ENCODE data around the gene FAM184A.
"Not testable (repeated sequence)": the region's sequence is repeated elsewhere in the genome, so short reads cannot be mapped to it uniquely, and the experiment has no call there.

Gene FAM184A, protein sequence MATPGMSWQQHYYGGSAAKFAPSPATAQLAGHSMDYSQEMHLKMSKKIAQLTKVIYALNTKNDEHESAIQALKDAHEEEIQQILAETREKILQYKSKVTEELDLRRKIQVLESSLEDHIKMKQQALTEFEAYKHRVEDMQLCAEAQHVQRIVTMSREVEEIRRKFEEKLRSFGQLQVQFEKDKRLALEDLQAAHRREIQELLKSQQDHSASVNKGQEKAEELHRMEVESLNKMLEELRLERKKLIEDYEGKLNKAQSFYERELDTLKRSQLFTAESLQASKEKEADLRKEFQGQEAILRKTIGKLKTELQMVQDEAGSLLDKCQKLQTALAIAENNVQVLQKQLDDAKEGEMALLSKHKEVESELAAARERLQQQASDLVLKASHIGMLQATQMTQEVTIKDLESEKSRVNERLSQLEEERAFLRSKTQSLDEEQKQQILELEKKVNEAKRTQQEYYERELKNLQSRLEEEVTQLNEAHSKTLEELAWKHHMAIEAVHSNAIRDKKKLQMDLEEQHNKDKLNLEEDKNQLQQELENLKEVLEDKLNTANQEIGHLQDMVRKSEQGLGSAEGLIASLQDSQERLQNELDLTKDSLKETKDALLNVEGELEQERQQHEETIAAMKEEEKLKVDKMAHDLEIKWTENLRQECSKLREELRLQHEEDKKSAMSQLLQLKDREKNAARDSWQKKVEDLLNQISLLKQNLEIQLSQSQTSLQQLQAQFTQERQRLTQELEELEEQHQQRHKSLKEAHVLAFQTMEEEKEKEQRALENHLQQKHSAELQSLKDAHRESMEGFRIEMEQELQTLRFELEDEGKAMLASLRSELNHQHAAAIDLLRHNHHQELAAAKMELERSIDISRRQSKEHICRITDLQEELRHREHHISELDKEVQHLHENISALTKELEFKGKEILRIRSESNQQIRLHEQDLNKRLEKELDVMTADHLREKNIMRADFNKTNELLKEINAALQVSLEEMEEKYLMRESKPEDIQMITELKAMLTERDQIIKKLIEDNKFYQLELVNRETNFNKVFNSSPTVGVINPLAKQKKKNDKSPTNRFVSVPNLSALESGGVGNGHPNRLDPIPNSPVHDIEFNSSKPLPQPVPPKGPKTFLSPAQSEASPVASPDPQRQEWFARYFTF

DNA sequence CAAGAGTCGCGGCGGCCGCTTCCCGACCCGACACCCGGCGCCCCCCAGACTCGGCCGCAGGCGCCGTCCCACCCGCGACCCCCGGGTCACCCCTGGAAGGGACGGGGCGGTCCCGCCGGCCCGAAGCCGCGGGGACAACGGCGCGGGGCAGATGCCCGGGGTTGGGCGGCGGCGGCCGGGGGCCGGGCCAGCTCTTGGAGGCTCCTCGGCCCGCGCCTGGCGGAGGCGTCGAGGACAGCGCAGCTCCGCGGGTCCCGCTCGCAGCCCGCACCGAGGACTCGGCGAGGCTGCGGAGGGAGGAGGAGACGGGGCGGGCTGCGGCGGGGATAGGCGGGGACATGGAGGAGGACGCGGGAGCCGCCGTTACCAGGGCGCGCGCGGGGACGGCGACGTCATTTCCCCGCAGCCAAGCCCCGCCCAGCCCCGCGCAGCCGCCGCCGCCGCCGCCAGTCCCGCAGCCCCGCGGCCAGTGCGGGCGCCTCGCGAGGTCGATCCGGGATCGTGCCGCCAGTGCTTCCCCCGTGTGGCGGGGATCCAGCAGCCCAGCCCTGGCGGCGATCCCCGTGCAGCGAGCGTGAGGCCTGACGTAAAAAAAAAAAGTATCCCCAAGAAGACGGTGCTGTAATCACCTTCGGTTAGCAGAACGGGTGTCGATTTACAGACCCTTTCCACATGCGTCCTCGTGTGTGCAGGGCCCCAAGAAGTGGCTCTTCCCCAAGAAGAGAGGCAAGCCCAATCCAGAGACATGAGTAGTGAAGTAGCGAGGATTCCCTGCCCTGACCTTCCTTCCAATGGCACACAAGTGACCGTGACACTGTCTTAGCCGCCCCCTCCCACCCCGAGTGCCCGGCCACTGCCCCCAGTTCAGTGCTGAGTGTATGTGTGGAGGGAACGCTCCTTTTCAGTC is at the start of gene FAM184A:
Gene FAM184A (minus strand): TSS at position 289 of the 907 bp plus-strand sequence. CDS start 365 bp downstream, outside the sequence.
- DNase-seq (ENCODE audit: low read depth), result peak; percentile 57

DNA sequence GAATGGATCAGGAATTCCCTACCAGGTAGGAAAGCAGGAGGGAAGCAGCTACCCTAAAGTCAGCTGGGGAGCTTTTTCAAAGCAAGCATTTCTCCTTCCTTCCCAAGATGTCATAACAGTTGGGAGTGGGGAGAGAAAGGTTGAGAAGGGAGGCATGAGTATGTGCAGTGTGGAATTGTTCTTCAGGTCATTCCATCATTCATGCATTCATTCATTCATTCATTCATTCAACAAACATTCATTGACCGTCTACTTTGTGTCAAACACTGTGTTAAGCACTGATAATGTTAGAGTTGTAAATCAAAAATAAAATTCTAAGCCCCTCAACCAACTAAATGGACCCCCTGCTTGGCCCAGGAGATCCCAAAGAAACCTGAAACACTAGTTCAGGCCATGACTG is 49.2 kb upstream of the FAM184A start:
- DNase-seq (ENCODE audit: low read depth), result no peak

DNA sequence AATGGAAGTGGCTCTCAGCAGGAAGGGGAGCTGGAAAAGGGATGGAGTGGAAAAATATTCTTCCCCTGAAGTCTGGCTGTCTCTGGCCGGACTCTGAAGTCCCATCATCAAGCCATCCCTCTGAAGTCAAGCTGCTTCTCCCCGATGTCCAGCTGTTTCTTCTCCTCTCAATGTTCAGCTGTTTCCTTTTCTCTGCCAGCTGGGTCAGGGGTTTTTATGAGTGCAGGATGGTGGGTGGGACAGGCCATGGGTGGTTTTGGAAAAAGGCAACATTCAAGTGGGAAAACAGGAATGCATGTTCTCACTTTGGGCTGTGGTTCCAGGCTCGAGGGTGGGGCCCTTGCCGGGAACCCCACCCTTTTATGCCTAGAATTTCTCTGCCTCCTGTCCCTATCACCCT is 48.4 kb upstream of the FAM184A start:
- DNase-seq (ENCODE audit: low read depth), result no peak

DNA sequence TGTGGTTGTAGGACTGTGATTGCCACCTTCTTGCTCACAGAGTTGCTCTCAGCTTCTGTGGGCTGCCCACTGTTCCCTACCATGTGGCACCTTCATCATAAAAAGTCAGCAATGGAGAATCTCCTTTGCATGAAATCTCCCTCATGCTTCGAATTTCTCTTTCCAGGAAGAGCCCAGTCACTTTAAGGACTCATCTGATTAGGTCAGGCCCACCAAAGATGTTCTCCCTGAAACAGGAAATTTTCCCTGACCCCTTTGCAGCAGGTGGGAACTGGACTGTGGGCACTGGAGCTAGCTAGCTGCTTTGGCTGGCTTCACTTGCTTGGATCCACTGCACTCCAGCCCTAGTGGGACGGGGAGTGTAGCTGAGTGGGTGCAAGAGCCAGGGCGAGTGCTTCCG is 47.7 kb upstream of the FAM184A start:
- no peak for DNase-seq (ENCODE audit: low read depth)

DNA sequence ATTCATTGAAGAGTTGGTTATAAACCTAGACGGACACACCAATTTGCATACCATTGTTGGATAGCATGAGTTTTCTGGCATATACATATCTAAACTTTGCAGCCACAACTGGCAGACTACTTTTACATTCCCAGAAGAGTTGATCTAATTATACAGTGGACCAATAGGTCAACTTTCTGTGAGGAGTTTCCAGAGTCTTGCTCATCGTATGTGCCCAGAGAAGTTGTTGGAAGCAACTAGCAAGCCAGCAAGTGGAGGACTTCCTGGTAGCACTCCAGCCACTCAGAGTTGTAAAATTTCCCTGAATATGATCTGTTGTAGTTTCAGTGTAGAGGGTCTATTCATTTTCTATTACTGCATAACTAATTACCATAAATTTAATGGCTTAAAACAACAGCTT is 47.1 kb upstream of the FAM184A start:
- no peak for DNase-seq (ENCODE audit: low read depth)

DNA sequence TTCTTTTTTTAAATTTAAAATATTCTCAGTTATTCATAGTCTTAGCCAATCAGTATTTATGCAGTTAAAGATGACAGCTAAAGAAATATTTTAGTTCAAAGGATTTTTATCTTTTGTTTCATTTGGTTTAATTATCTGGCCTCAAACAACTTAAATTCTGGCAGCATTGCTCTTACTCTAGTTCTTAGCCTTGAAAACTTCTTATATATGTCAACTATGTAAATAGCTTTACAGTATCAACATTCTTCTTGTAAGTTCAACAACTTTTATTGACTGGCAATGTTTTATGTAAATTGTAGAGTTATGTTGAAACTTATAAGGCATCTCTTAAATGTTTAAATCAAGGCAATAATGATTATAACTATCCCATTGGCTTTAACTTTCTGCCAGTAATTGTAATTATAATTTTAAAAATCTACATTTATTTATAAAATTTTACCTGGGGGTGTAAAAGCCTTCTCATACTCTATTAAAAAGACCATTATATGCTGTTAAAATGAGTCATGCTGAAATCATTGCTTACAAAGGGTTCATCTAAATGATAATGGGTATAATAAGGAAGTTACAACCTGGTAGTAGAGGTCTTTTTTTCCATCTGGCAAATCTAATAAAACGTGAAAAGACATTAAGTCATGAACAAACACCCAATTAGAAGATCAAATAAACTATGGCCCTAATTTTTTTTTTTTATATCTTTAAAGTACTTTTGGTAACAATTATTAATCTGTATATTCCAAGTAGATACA is 45.8 kb upstream of the FAM184A start:
- DNase-seq (ENCODE audit: low read depth), result no peak

DNA sequence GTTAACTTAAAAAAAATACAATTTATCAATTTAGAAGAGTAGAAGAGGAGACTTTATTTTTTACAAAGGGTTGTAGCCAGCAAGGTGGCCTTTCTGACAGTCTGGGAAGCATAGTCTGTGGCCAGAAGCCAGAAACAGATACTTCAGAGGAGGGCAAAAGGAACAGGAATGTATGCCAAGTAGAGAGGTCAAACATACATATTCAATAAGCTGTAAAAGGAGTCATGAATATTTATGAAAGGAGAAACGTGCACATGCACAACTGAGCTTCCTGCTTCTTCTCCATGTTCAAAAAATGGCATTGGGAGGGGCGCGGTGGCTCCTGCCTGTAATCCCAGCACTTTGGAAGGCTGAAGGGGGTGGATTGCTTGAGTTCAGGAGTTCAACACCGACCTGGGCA is 43.9 kb upstream of the FAM184A start:
- no peak for DNase-seq (ENCODE audit: low read depth)

DNA sequence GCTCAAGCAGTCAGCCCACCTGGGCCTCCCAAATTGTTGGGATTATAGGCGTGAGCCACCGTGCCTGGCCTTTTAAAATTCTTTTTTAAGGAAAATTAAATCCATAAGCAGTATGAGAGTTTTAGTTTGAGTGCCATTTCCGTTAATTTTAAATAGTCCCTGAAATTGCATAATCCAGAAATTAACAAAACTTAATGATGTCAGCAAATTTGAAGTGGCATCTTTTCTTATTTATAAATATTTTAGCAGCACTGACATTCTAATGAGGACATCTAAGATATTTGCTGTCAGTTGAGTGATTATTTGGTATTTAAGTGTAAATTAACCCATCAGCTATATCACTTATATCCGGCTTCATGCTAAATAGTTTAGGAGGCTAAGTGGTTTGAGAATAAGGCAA is 42.9 kb upstream of the FAM184A start:
- no peak for DNase-seq (ENCODE audit: low read depth)

DNA sequence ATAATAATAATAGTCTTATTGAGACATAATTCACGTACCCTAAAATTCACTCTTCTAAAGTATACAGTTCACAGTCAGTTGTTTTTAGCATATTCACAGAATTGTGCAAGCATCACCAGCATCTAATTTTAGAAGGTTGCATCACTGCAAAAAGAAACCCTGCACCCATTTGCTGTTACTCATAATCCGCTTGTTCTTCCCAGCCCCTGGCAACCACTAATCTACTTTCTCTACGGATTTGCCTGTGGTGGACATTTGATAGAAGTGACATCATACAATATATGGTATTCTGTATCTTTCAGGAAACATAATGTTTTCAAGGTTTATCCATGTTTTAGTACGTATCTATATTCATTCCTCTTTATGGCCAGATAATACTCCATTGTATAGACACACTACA is 41.5 kb upstream of the FAM184A start:
- DNase-seq (ENCODE audit: low read depth), result no peak

DNA sequence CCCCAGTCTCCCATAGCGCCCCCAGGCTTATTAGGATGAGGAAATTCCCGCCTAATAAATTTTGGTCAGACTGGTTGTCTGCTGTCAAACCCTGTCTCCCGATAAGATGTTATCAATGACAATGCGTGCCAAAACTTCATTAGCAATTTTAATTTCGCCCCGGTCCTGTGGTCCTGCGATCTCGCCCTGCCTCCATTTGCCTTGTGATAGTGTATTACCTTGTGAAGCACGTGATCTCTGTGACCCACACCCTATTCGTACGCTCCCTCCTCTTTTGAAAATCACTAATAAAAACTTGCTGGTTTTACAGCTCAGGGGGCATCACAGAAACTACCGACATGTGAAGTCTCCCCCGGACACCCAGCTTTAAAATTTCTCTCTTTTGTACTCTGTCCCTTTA is 40.6 kb upstream of the FAM184A start:
- not testable (repeated sequence) for DNase-seq (ENCODE audit: low read depth)

DNA sequence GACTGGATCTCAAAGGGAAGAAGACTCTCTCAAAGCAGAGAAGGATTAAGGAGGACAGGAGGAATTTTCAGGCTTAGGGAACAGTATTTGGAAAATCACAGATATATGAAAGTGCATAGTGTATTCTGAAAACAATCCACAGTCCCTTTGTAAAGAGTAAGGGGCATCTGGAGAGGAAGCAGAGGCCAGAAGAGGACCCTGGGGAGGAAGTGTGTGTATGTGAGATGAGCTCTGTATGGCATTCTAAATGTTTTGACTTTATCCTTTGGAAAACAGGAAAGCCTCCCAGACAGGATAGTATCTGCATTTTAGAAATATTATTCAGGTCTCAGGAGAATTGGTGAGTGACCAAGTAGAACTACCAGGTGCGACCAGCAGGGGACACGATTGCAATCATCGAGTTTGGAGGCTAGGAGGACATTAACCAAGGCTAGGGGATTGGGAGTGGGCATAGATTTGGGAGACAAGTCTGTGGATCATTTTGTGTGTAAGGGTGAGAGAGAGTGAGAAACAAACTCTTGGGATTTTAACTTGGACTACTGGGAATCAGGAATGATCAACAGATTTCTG is 38.3 kb upstream of the FAM184A start:
- no peak for DNase-seq (ENCODE audit: low read depth)

DNA sequence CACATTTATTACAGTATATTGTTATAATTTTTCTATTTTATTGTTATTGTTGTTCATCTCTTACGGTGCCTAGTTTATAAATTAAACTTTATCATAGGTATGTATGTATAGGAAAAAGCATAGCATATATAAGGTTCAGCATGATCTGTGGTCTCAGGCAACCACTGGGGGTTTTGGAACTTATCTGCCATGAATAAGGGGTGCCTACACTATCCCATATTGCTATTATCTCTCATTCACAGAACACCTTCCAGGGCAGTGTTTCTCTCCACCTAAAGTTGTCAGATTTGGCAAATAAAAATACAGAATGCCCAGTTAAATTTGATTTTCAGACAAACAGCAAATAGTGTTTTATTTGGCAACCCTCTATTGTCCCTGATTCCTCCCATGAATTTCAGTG is 35.5 kb upstream of the FAM184A start:
- DNase-seq (ENCODE audit: low read depth), result no peak

DNA sequence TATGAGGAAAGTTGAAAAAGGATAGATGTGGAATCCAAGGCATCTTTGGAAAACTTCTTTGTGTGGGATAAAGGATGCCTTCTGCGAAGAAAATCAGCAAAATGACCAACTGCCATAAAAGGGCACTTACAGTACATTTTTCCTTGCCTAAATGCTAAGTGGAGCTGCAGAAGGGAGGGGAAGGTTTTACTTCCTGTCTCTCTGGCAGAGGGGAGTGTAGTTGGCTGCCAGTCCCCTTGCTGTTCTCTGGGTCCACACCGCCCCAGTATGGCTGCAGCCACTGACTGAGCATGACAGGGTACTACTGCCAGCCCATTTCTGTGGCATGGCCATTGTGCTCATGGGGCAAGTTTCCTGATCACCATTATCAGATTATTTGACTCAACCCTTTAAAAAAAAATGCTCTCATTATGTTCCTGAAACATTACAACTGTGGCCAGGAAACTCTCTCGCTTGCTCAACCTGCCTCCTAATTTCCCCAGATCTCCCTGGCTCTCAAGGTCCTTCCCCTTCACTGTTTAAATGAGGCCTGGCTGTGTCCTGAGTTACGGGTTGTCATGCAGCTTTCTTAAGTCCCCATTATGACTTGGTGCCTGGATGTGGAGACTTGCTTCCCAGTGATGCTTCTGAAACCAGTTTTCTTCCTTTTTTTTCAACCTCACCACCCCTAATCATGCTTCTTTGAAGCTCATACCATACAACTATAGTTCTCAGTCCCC is 34.5 kb upstream of the FAM184A start:
- no peak for DNase-seq (ENCODE audit: low read depth)

DNA sequence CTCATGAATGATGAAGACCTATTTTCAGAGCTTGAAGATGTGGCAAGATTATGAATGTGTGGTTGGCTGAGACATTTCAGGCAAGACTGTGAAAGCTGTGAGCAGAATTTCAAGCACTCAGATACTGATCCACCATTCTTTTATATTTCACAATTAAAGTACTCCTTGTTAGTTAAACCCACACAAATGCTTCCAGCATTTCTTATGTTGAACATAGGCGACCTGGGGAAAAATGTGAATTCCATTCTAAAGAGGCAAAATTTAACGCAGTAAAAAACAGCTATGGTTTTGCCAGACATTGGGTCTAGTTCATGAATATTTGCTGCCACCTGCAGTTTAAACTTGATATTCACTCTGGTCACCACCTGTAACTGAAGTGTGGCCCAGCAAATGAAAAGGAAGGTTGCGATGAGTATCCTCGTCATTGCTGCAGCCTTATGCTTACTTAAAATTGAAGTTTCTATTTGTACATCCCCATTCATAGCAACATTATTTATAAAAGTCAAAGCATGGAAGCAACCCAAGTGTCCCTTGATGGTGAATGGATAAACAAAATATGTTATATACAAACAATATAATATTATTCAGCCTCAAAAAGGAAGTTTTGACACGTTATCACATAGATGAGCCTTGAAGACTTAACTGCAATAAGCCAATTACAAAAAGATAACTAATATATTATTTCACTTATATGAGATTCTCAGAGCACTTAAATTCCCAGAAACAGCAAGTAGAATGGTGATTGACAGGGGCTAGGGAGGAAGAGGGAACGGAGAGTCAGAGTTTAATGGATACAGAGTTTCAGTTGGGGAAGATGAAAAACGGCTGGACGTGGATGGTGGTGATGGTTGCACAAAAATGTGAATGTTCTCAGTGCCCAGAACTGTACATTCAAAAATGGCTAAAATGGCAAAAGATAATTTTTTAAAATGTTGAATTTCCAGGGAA is 32.4 kb upstream of the FAM184A start:
- DNase-seq (ENCODE audit: low read depth), result no peak

DNA sequence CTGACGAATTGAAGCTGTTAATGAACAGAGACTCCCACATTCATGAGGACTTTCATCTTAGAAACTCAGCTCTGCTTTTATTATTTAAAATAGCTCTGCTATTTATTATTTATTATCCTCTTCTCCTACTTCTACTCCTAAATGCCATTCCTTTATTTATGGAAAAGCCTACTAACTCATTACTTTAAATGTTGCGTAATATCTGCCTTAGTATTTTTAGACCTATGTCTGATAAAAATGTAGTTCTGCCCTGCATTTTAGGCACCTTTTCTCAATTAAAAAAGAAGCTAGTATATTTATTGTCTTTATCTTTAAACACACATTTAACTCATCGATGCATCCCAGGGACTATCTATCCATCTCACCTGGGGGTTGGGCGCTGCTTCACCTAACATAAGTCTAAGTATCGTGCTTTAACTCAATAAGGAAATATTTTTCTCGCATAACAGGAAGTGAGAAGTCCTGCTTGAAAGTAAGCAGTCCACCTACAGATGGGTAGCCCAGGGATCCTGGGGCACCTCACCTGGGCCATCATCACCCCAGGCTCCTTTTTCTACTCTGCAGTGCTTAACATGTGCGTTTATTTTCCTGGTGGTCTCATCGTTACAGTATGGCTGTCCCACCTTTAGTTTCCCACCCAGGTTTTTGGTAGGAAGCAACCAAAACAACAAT is 31.3 kb upstream of the FAM184A start:
- DNase-seq (ENCODE audit: low read depth), result no peak

DNA sequence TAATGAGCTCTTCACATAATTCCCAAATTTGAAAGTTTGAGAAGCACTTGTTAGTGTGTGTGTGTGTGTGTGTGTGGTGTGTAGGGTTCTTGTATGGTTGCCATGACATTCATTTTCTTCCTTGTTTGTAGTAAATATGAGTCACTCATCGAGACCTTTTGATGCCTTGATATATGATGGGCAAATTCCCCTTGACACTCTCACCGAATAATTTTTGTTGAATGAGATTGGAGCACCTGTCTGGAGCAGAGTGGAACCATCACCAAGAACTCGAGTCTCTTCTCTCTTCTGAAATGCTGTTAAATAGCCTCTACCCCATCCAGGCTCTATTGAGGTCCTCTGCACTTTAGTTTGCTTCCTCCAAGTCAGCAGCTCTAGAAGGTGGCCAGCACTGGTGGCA is 29.6 kb upstream of the FAM184A start:
- no peak for DNase-seq (ENCODE audit: low read depth)

DNA sequence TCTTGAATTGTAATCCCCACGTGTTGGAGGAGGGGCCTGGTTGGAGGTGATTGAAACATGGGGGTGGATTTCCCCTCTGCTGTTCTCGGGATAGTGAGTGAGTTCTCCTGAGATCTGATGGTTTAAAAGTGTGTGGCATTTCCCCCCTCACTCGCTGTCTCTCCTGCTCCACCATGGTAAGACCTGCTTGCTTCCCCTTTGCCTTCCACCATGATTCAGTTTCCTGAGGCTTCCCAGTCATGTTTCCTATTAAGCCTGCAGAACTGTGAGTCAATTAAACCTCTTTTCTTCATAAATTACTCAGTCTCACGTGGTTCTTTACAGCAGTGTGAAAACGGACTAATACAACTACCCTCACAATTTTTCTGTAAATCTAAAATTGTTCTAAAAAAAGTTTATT is 26.8 kb upstream of the FAM184A start:
- no peak for DNase-seq (ENCODE audit: low read depth)

DNA sequence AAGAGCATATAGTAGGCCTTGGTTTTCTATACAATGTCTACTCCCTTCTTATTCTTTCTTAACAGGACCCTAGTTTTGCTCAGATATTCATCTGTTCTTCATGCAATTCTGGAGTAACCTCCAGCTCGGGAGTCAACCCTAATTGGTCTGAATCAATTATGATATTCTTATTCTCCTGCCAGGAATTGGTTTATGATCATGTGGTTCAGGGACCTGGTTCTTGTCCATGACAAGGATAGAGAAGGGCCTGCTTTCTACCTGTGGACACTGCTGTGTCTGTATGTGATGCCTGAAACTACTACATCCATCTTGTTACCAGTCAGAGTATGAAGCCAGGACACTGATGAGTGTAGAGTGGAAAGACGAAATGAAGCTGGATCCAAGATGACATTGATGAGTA is 24.4 kb upstream of the FAM184A start:
- DNase-seq (ENCODE audit: low read depth), result no peak

Measured in activated T-cell treated with anti-CD3 and anti-CD28 coated beads for 48 hours (primary cell).